ENCODE results near the gene ZBTB43. TPM values are rescaled to one million over a fixed set of nuclear protein-coding genes. Genes with fewer than 3 reads are reported as not detected.

The ZBTB43 gene
- total RNA-seq, 1 donor from 2014 or later = 20.3 TPM

DNA sequence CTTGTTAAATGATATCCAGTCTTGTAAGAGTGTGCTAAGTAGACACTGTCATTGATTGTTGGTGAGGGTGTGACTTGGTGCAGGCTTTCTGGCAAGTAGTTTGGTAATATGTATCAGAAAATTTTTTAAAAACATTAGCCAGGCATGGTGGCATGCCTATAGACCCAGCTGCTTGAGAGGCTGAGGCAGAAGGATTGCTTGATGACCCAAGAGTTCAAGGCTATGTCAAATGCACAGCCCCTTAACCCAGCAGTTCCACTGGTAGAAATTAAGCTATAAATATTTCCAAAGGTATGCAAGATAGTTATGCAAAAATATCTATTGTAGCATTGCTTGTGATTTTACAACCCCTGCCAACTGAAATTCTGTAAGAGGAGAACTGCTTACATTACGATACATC, 24.2 kb downstream of the ZBTB43 start:
- no peaks in the 10 kb centered on the region for H3K27me3 Mint-ChIP-seq (ENCODE audit: unreplicated experiment)
- H3K27ac Mint-ChIP-seq (ENCODE audit: unreplicated experiment) = no peak overlapping the region
- H3K9me3 Mint-ChIP-seq (ENCODE audit: unreplicated experiment) = no peaks in the 10 kb centered on the region
- no peak overlapping the region for H3K4me3 Mint-ChIP-seq (ENCODE audit: unreplicated experiment)
- H3K36me3 Mint-ChIP-seq (ENCODE audit: unreplicated experiment) = peaks cover 32% of the 10 kb centered on the region
- TF ChIP-seq, protein P1, sequence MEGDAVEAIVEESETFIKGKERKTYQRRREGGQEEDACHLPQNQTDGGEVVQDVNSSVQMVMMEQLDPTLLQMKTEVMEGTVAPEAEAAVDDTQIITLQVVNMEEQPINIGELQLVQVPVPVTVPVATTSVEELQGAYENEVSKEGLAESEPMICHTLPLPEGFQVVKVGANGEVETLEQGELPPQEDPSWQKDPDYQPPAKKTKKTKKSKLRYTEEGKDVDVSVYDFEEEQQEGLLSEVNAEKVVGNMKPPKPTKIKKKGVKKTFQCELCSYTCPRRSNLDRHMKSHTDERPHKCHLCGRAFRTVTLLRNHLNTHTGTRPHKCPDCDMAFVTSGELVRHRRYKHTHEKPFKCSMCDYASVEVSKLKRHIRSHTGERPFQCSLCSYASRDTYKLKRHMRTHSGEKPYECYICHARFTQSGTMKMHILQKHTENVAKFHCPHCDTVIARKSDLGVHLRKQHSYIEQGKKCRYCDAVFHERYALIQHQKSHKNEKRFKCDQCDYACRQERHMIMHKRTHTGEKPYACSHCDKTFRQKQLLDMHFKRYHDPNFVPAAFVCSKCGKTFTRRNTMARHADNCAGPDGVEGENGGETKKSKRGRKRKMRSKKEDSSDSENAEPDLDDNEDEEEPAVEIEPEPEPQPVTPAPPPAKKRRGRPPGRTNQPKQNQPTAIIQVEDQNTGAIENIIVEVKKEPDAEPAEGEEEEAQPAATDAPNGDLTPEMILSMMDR (IDR thresholded peaks at IDR 0.05) = no peak
- H3K4me1 Mint-ChIP-seq (ENCODE audit: unreplicated experiment) = peaks cover 3% of the 10 kb centered on the region
- no peak for DNase-seq (ENCODE audit: extremely low spot score, unreplicated experiment)

- DNase-seq (ENCODE audit: extremely low spot score, unreplicated experiment) = no peak
- no peaks in the 10 kb centered on the region for H3K27me3 Mint-ChIP-seq (ENCODE audit: unreplicated experiment)
- H3K4me3 Mint-ChIP-seq (ENCODE audit: unreplicated experiment) = no peak overlapping the region
- TF ChIP-seq, protein P1 (IDR thresholded peaks at IDR 0.05) = no peak
- no peaks in the 10 kb centered on the region for H3K9me3 Mint-ChIP-seq (ENCODE audit: unreplicated experiment)
- H3K36me3 Mint-ChIP-seq (ENCODE audit: unreplicated experiment) = peaks cover 41% of the 10 kb centered on the region
- no peak overlapping the region for H3K27ac Mint-ChIP-seq (ENCODE audit: unreplicated experiment)
- H3K4me1 Mint-ChIP-seq (ENCODE audit: unreplicated experiment) = peaks cover 3% of the 10 kb centered on the region
Measured at GRCh38 chr9:126830827-126831226, 26.0 kb downstream of the ZBTB43 start.

DNA sequence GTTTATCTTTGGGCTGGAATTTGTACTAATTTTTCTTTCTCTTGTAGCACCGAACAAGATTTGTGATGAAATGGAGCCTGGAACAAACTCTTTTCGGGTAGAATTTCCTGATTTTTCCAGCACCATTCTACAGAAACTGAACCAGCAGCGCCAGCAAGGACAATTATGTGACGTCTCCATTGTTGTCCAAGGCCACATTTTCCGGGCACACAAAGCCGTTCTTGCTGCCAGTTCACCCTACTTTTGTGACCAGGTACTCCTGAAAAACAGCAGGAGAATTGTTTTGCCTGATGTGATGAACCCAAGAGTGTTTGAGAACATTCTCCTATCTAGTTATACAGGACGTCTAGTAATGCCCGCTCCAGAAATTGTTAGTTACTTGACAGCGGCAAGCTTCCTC, 27.6 kb downstream of the ZBTB43 start:
- TF ChIP-seq, protein P1 (IDR thresholded peaks at IDR 0.05) = no peak
- Mint-ChIP-seq H3K36me3 (ENCODE audit: unreplicated experiment) (peaks cover 40% of the 10 kb centered on the region), H3K27me3 (ENCODE audit: unreplicated experiment) (no peaks in the 10 kb centered on the region), H3K4me1 (ENCODE audit: unreplicated experiment) (peaks cover 7% of the 10 kb centered on the region), H3K27ac (ENCODE audit: unreplicated experiment) (no peak overlapping the region), H3K9me3 (ENCODE audit: unreplicated experiment) (no peaks in the 10 kb centered on the region), H3K4me3 (ENCODE audit: unreplicated experiment) (no peak overlapping the region)
- DNase-seq (ENCODE audit: extremely low spot score, unreplicated experiment) = no peak

- H3K4me3 Mint-ChIP-seq (ENCODE audit: unreplicated experiment) = no peak overlapping the region
- no peaks in the 10 kb centered on the region for H3K9me3 Mint-ChIP-seq (ENCODE audit: unreplicated experiment)
- TF ChIP-seq, protein P1 (IDR thresholded peaks at IDR 0.05) = no peak
- H3K4me1 Mint-ChIP-seq (ENCODE audit: unreplicated experiment) = peaks cover 9% of the 10 kb centered on the region
- H3K27me3 Mint-ChIP-seq (ENCODE audit: unreplicated experiment) = no peaks in the 10 kb centered on the region
- H3K27ac Mint-ChIP-seq (ENCODE audit: unreplicated experiment) = no peak overlapping the region
- DNase-seq (ENCODE audit: extremely low spot score, unreplicated experiment) = no peak
- peaks cover 40% of the 10 kb centered on the region for H3K36me3 Mint-ChIP-seq (ENCODE audit: unreplicated experiment)
Measured at GRCh38 chr9:126833020-126833419, 28.2 kb downstream of the ZBTB43 start.

DNA sequence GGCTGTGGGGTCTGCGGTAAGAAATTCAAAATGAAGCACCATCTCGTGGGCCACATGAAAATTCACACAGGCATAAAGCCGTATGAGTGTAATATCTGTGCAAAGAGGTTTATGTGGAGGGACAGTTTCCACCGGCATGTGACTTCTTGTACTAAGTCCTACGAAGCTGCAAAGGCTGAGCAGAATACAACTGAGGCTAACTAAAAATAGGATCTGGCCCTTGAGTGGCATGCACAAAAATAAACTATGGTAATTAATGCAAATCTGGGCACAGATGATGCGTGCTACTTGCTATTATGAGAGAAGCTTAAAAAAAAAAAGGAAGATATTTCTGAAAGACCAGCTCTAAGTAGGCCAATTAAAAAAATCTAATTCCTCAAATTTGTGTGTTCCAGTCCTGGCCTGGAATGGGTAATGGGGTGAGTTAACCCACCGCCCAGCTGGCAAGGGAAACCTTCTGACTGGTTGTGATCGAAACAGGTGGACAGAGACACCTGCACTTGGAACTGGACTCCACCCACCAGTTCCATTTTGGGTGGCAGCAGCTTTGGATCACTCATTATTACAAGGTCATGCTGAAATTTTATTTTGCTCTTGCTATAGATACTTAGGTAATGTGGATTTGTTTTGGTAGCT, 29.0 kb downstream of the ZBTB43 start:
- no peaks in the 10 kb centered on the region for H3K9me3 Mint-ChIP-seq (ENCODE audit: unreplicated experiment)
- DNase-seq (ENCODE audit: extremely low spot score, unreplicated experiment) = no peak
- no peak overlapping the region for H3K27ac Mint-ChIP-seq (ENCODE audit: unreplicated experiment)
- no peaks in the 10 kb centered on the region for H3K27me3 Mint-ChIP-seq (ENCODE audit: unreplicated experiment)
- H3K4me3 Mint-ChIP-seq (ENCODE audit: unreplicated experiment) = no peak overlapping the region
- TF ChIP-seq, protein P1 (IDR thresholded peaks at IDR 0.05) = no peak
- H3K4me1 Mint-ChIP-seq (ENCODE audit: unreplicated experiment) = peaks cover 6% of the 10 kb centered on the region
- peaks cover 40% of the 10 kb centered on the region for H3K36me3 Mint-ChIP-seq (ENCODE audit: unreplicated experiment)
